ENCODE data around the gene PRLR.

The PRLR gene

GRCh38 chr5:35263266-35263877 is 33.1 kb upstream of the PRLR start:
- no peaks in the 10 kb centered on the region for H3K4me1 ChIP-seq (ENCODE audit: control insufficient read depth, low read depth, low read length)
- no peak overlapping the region for H3K9ac ChIP-seq (ENCODE audit: low read length)
- no peak overlapping the region for H3K4ac ChIP-seq (ENCODE audit: low read depth, low read length)
- no peak overlapping the region for H3K23ac ChIP-seq (ENCODE audit: low read length)
- no peak overlapping the region for H2BK15ac ChIP-seq (replicated peaks; ENCODE audit: low read depth)
- H3K4me2 ChIP-seq (ENCODE audit: low read length) = no peak overlapping the region
- H3K18ac ChIP-seq (ENCODE audit: low read length) = no peak overlapping the region
- H2BK120ac ChIP-seq (ENCODE audit: low read depth, low read length) = no peak overlapping the region
- H3K4me3 ChIP-seq (ENCODE audit: low read length) = no peak overlapping the region
- H4K8ac ChIP-seq (ENCODE audit: low read depth, low read length) = no peak overlapping the region
- H3K36me3 ChIP-seq (ENCODE audit: control insufficient read depth, insufficient read depth, low read length) = no peaks in the 10 kb centered on the region
- no CpG with 5 or more reads among the region's 2 CpGs for whole genome bisulfite sequencing (ENCODE audit: extremely low coverage, insufficient coverage, low lambda C conversion rate)
- H2BK5ac ChIP-seq (ENCODE audit: low read length) = no peak overlapping the region
- H4K5ac ChIP-seq (ENCODE audit: low read length) = no peak overlapping the region
- no peaks in the 10 kb centered on the region for H3K79me1 ChIP-seq (ENCODE audit: low read length)
- H3K27me3 ChIP-seq (ENCODE audit: insufficient read depth, low read length, poor library complexity) = no peaks in the 10 kb centered on the region
- H2AK5ac ChIP-seq (ENCODE audit: low read length) = no peak overlapping the region
- H3K79me2 ChIP-seq (ENCODE audit: control insufficient read depth, insufficient read depth, low read length) = no peaks in the 10 kb centered on the region
- H3K27ac ChIP-seq (ENCODE audit: low read depth, low read length) = no peak overlapping the region
- no peak for DNase-seq
- H3K56ac ChIP-seq (ENCODE audit: low read length) = no peak overlapping the region

GRCh38 chr5:35253582-35253981 is 23.3 kb upstream of the PRLR start:
- Histone ChIP-seq H2BK5ac (ENCODE audit: low read length) (no peak overlapping the region), H3K36me3 (ENCODE audit: control insufficient read depth, insufficient read depth, low read length) (no peaks in the 10 kb centered on the region), H3K4me3 (ENCODE audit: low read length) (no peak overlapping the region), H3K4ac (ENCODE audit: low read depth, low read length) (no peak overlapping the region), H3K23ac (ENCODE audit: low read length) (no peak overlapping the region), H4K8ac (ENCODE audit: low read depth, low read length) (no peak overlapping the region), H2BK120ac (ENCODE audit: low read depth, low read length) (no peak overlapping the region), H3K4me2 (ENCODE audit: low read length) (no peak overlapping the region), H3K56ac (ENCODE audit: low read length) (no peak overlapping the region), H3K9ac (ENCODE audit: low read length) (no peak overlapping the region), H4K5ac (ENCODE audit: low read length) (no peak overlapping the region), H3K27me3 (ENCODE audit: insufficient read depth, low read length, poor library complexity) (no peaks in the 10 kb centered on the region), H3K79me2 (ENCODE audit: control insufficient read depth, insufficient read depth, low read length) (no peaks in the 10 kb centered on the region), H3K18ac (ENCODE audit: low read length) (no peak overlapping the region), H3K27ac (ENCODE audit: low read depth, low read length) (no peak overlapping the region), H2BK15ac (replicated peaks; ENCODE audit: low read depth) (no peak overlapping the region), H3K4me1 (ENCODE audit: control insufficient read depth, low read depth, low read length) (no peaks in the 10 kb centered on the region), H3K79me1 (ENCODE audit: low read length) (no peaks in the 10 kb centered on the region), H2AK5ac (ENCODE audit: low read length) (no peak overlapping the region)
- no peak for DNase-seq
- WGBS (ENCODE audit: extremely low coverage, insufficient coverage, low lambda C conversion rate) = no CpG with 5 or more reads among the region's 3 CpGs

- Histone ChIP-seq H3K9ac (ENCODE audit: low read length) (no peak overlapping the region), H4K5ac (ENCODE audit: low read length) (no peak overlapping the region), H2AK5ac (ENCODE audit: low read length) (no peak overlapping the region), H4K8ac (ENCODE audit: low read depth, low read length) (no peak overlapping the region), H3K27me3 (ENCODE audit: insufficient read depth, low read length, poor library complexity) (no peaks in the 10 kb centered on the region), H3K36me3 (ENCODE audit: control insufficient read depth, insufficient read depth, low read length) (no peaks in the 10 kb centered on the region), H3K4ac (ENCODE audit: low read depth, low read length) (no peak overlapping the region), H3K56ac (ENCODE audit: low read length) (no peak overlapping the region), H2BK5ac (ENCODE audit: low read length) (no peak overlapping the region), H3K79me2 (ENCODE audit: control insufficient read depth, insufficient read depth, low read length) (no peaks in the 10 kb centered on the region), H3K18ac (ENCODE audit: low read length) (no peak overlapping the region), H2BK15ac (replicated peaks; ENCODE audit: low read depth) (no peak overlapping the region), H3K4me3 (ENCODE audit: low read length) (no peak overlapping the region), H3K27ac (ENCODE audit: low read depth, low read length) (no peak overlapping the region), H2BK120ac (ENCODE audit: low read depth, low read length) (no peak overlapping the region), H3K4me2 (ENCODE audit: low read length) (no peak overlapping the region), H3K79me1 (ENCODE audit: low read length) (no peaks in the 10 kb centered on the region), H3K23ac (ENCODE audit: low read length) (no peak overlapping the region), H3K4me1 (ENCODE audit: control insufficient read depth, low read depth, low read length) (no peaks in the 10 kb centered on the region)
- WGBS (ENCODE audit: extremely low coverage, insufficient coverage, low lambda C conversion rate) = no CpG with 5 or more reads among the region's 2 CpGs
- DNase-seq = no peak
These were observed 22.7 kb upstream of the PRLR start for GRCh38 chr5:35252963-35253362.

- H3K18ac ChIP-seq (ENCODE audit: low read length) = no peak overlapping the region
- no peaks in the 10 kb centered on the region for H3K36me3 ChIP-seq (ENCODE audit: control insufficient read depth, insufficient read depth, low read length)
- no peak overlapping the region for H2BK5ac ChIP-seq (ENCODE audit: low read length)
- H3K79me1 ChIP-seq (ENCODE audit: low read length) = no peaks in the 10 kb centered on the region
- no peak overlapping the region for H3K4ac ChIP-seq (ENCODE audit: low read depth, low read length)
- no peak overlapping the region for H3K9ac ChIP-seq (ENCODE audit: low read length)
- no peak overlapping the region for H4K5ac ChIP-seq (ENCODE audit: low read length)
- no peak overlapping the region for H3K4me3 ChIP-seq (ENCODE audit: low read length)
- H3K27me3 ChIP-seq (ENCODE audit: insufficient read depth, low read length, poor library complexity) = no peaks in the 10 kb centered on the region
- H2AK5ac ChIP-seq (ENCODE audit: low read length) = no peak overlapping the region
- no peak overlapping the region for H3K23ac ChIP-seq (ENCODE audit: low read length)
- no peak overlapping the region for H4K8ac ChIP-seq (ENCODE audit: low read depth, low read length)
- WGBS (ENCODE audit: extremely low coverage, insufficient coverage, low lambda C conversion rate) = no CpG with 5 or more reads among the region's 5 CpGs
- no peak overlapping the region for H2BK120ac ChIP-seq (ENCODE audit: low read depth, low read length)
- H3K56ac ChIP-seq (ENCODE audit: low read length) = no peak overlapping the region
- H2BK15ac ChIP-seq (replicated peaks; ENCODE audit: low read depth) = no peak overlapping the region
- H3K27ac ChIP-seq (ENCODE audit: low read depth, low read length) = no peak overlapping the region
- H3K79me2 ChIP-seq (ENCODE audit: control insufficient read depth, insufficient read depth, low read length) = no peaks in the 10 kb centered on the region
- H3K4me1 ChIP-seq (ENCODE audit: control insufficient read depth, low read depth, low read length) = peaks cover 4% of the 10 kb centered on the region
- no peak for DNase-seq
- H3K4me2 ChIP-seq (ENCODE audit: low read length) = no peak overlapping the region
These were observed 18.8 kb upstream of the PRLR start for GRCh38 chr5:35248843-35249780.

- H3K9ac ChIP-seq (ENCODE audit: low read length) = no peak overlapping the region
- H2BK120ac ChIP-seq (ENCODE audit: low read depth, low read length) = no peak overlapping the region
- H3K4me2 ChIP-seq (ENCODE audit: low read length) = no peak overlapping the region
- H3K18ac ChIP-seq (ENCODE audit: low read length) = no peak overlapping the region
- H2BK5ac ChIP-seq (ENCODE audit: low read length) = no peak overlapping the region
- H3K23ac ChIP-seq (ENCODE audit: low read length) = no peak overlapping the region
- H3K27ac ChIP-seq (ENCODE audit: low read depth, low read length) = no peak overlapping the region
- no peaks in the 10 kb centered on the region for H3K79me2 ChIP-seq (ENCODE audit: control insufficient read depth, insufficient read depth, low read length)
- no peak for DNase-seq
- peaks cover 4% of the 10 kb centered on the region for H3K4me1 ChIP-seq (ENCODE audit: control insufficient read depth, low read depth, low read length)
- no peaks in the 10 kb centered on the region for H3K36me3 ChIP-seq (ENCODE audit: control insufficient read depth, insufficient read depth, low read length)
- no peaks in the 10 kb centered on the region for H3K79me1 ChIP-seq (ENCODE audit: low read length)
- H3K4me3 ChIP-seq (ENCODE audit: low read length) = no peak overlapping the region
- no peaks in the 10 kb centered on the region for H3K27me3 ChIP-seq (ENCODE audit: insufficient read depth, low read length, poor library complexity)
- no peak overlapping the region for H4K5ac ChIP-seq (ENCODE audit: low read length)
- no peak overlapping the region for H3K4ac ChIP-seq (ENCODE audit: low read depth, low read length)
- no peak overlapping the region for H2AK5ac ChIP-seq (ENCODE audit: low read length)
- H4K8ac ChIP-seq (ENCODE audit: low read depth, low read length) = no peak overlapping the region
- no peak overlapping the region for H2BK15ac ChIP-seq (replicated peaks; ENCODE audit: low read depth)
- WGBS (ENCODE audit: extremely low coverage, insufficient coverage, low lambda C conversion rate) = no CpG with 5 or more reads among the region's 6 CpGs
- H3K56ac ChIP-seq (ENCODE audit: low read length) = no peak overlapping the region
These were observed 17.4 kb upstream of the PRLR start for GRCh38 chr5:35247648-35248034.

Measured in mesendoderm (in vitro differentiated cells).